GM18868 (cell line): Measurements from ENCODE around the gene FURIN.
"Not testable (repeated sequence)": the region's sequence is repeated elsewhere in the genome, so short reads cannot be mapped to it uniquely, and the experiment has no call there.

Source experiments
- ATAC-seq: cut with Tn5 transposase; IDR thresholded peaks from one replicate; pipeline ENCODE4 v1.9.1; 2021; ENCODE audit warnings: mild to moderate bottlenecking, moderate library complexity; ENCODE audit not compliant: unreplicated experiment

The FURIN gene

GRCh38 chr15:90914305-90915080 lies 46.1 kb downstream of the FURIN start:
- no peak for ATAC-seq

GRCh38 chr15:90915216-90915807 lies 46.9 kb downstream of the FURIN start:
- ATAC-seq: no peak

- ATAC-seq: no peak
These were observed 47.5 kb downstream of the FURIN start for GRCh38 chr15:90915808-90916440.

GRCh38 chr15:90916461-90916860 lies 48.1 kb downstream of the FURIN start:
- ATAC-seq: no peak

GRCh38 chr15:90917569-90917968 lies 49.2 kb downstream of the FURIN start:
- ATAC-seq: no peak

GRCh38 chr15:90918034-90918788 lies 49.8 kb downstream of the FURIN start:
- ATAC-seq: no peak

- no peak for ATAC-seq
These were observed 50.4 kb downstream of the FURIN start for GRCh38 chr15:90918835-90919234.

GRCh38 chr15:90921887-90922286 lies 53.5 kb downstream of the FURIN start:
- ATAC-seq: no peak

- ATAC-seq: peak; percentile 89
These were observed 54.4 kb downstream of the FURIN start for GRCh38 chr15:90922712-90923322.

- peak; percentile 63 for ATAC-seq
These were observed 56.0 kb downstream of the FURIN start for GRCh38 chr15:90924375-90924774.

GRCh38 chr15:90926766-90927165 lies 58.4 kb downstream of the FURIN start:
- ATAC-seq: not testable (repeated sequence)

- not testable (repeated sequence) for ATAC-seq
These were observed 59.7 kb downstream of the FURIN start for GRCh38 chr15:90928106-90928505.

- no peak for ATAC-seq
These were observed 61.0 kb downstream of the FURIN start for GRCh38 chr15:90929246-90930019.

- no peak for ATAC-seq
These were observed 62.6 kb downstream of the FURIN start for GRCh38 chr15:90930861-90931574.

- ATAC-seq: no peak
These were observed 63.1 kb downstream of the FURIN start for GRCh38 chr15:90931575-90931827.

GRCh38 chr15:90931828-90932659 lies 63.7 kb downstream of the FURIN start, which contains the start of gene HDDC3:
Gene HDDC3, minus strand, starts transcription at chr15:90932549. Its CDS starts 9 bp downstream, at chr15:90932540.
- ATAC-seq: peak; percentile 54

- no peak for ATAC-seq
These were observed 64.2 kb downstream of the FURIN start for GRCh38 chr15:90932660-90932991.
